Natural killer cell (primary cell): ENCODE results near the gene TRIML2. TPM values are rescaled to one million over a fixed set of nuclear protein-coding genes. Genes with fewer than 3 reads are reported as not detected.

Experiments
- ATAC-seq, 3 donors: fragments of 150-1000 bp in 2 of 3; fragments of 200-7000 bp in 1 of 3; cut with Tn5 transposase; 1 replicate in 1 of 3; 2 replicates in 2 of 3; pipeline ENCODE4 v1.10.0; 2021; ENCODE audit warnings: mild to moderate bottlenecking in 2 of 3, moderate library complexity in 2 of 3
- DNase-seq, 2 donors: peaks; one replicate each; pipeline versions ENCODE4 v3.0.0 to v3.0.0-alpha.2; 2013 to 2021; ENCODE audit warnings: mixed read lengths in 1 of 2
- H3K27ac ChIP-seq: one replicate; pipeline ENCODE4 v1.5.1; 2013; ENCODE audit warnings: mild to moderate bottlenecking, low read length
- H3K27me3 ChIP-seq: one replicate; pipeline ENCODE4 v1.6.1; 2013; ENCODE audit warnings: low read length; ENCODE audit not compliant: control insufficient read depth, insufficient read depth
- H3K36me3 ChIP-seq: one replicate; pipeline ENCODE4 v1.6.1; 2013; ENCODE audit warnings: low read length; ENCODE audit not compliant: control insufficient read depth, insufficient read depth
- H3K4me1 ChIP-seq: one replicate; pipeline ENCODE4 v1.6.1; 2013; ENCODE audit warnings: low read length; ENCODE audit not compliant: control insufficient read depth, insufficient read depth
- H3K4me3 ChIP-seq: one replicate; pipeline ENCODE4 v1.5.1; 2013; ENCODE audit warnings: low read length
- H3K9me3 ChIP-seq: one replicate; pipeline ENCODE4 v1.6.1; 2013; ENCODE audit warnings: low read length; ENCODE audit not compliant: control insufficient read depth, insufficient read depth
- H3K27ac Mint-ChIP-seq, 2 donors: one replicate each; pipeline ENCODE4 v1.8.0; 2022; ENCODE audit warnings: mild to moderate bottlenecking in 2 of 2, mixed read lengths in 2 of 2, moderate library complexity in 1 of 2
- H3K27me3 Mint-ChIP-seq, 2 donors: one replicate each; pipeline ENCODE4 v1.8.0; 2022; ENCODE audit warnings: low read depth in 2 of 2, mixed read lengths in 2 of 2
- H3K36me3 Mint-ChIP-seq: one replicate; pipeline ENCODE4 v1.8.0; 2022; ENCODE audit warnings: mixed read lengths
- H3K4me1 Mint-ChIP-seq, 2 donors: one replicate each; pipeline ENCODE4 v1.8.0; 2022; ENCODE audit warnings: mixed read lengths in 2 of 2
- H3K4me3 Mint-ChIP-seq: one replicate; pipeline ENCODE4 v1.8.0; 2022; ENCODE audit warnings: mild to moderate bottlenecking, moderate library complexity, mixed read lengths
- H3K9me3 Mint-ChIP-seq, 2 donors: one replicate each; pipeline ENCODE4 v1.8.0; 2022; ENCODE audit warnings: mixed read lengths in 2 of 2
- WGBS: methylation state at CpG from one replicate; pipeline ENCODE4 v1.1.7; 2013; ENCODE audit warnings: missing lambda C conversion rate; ENCODE audit not compliant: insufficient coverage; 5-methylcytosine and 5-hydroxymethylcytosine counted together
- intact Hi-C: fragments of 100-400 bp; cut with micrococcal nuclease; formaldehyde crosslinking; loops from one replicate; pipeline ENCODE4 v1.14.2; 2022
- total RNA-seq, 4 donors: library from RNA; stranded (reverse); fragments of 120-200 nt in 1 of 4; gene quantifications; one replicate each; pipeline versions ENCODE4 v1.2.3 to v1.2.4, GENCODE V29; 2013 to 2022
- TF ChIP-seq, protein P1 (sequence below): fragments of 200-600 bp; IDR thresholded peaks from one replicate; pipeline ENCODE4 v1.8.0; 2022; ENCODE audit warnings: antibody characterized with exemption

The TRIML2 gene
- total RNA-seq, 3 donors from 2014 or later (not counting 1 experiment from before 2014, with no cell fraction given) = not detected

- 55% methylated on average over 5 of the region's 7 CpGs for WGBS
- Mint-ChIP-seq H3K27me3 (no peaks in the 10 kb centered on the region), H3K4me3 (no peak overlapping the region), H3K4me1 (no peaks in the 10 kb centered on the region), H3K27ac (no peak overlapping the region), H3K36me3 (no peaks in the 10 kb centered on the region), H3K9me3 (peaks cover 9 to 16% of the 10 kb centered on the region in 2 donors)
- intact Hi-C loops = no loop called here
- Histone ChIP-seq H3K36me3 (no peaks in the 10 kb centered on the region), H3K9me3 (peaks cover 13% of the 10 kb centered on the region), H3K27ac (no peak overlapping the region), H3K4me3 (no peak overlapping the region), H3K27me3 (no peaks in the 10 kb centered on the region), H3K4me1 (no peaks in the 10 kb centered on the region)
- no peak for DNase-seq
- ATAC-seq = no peak
- TF ChIP-seq, protein P1, sequence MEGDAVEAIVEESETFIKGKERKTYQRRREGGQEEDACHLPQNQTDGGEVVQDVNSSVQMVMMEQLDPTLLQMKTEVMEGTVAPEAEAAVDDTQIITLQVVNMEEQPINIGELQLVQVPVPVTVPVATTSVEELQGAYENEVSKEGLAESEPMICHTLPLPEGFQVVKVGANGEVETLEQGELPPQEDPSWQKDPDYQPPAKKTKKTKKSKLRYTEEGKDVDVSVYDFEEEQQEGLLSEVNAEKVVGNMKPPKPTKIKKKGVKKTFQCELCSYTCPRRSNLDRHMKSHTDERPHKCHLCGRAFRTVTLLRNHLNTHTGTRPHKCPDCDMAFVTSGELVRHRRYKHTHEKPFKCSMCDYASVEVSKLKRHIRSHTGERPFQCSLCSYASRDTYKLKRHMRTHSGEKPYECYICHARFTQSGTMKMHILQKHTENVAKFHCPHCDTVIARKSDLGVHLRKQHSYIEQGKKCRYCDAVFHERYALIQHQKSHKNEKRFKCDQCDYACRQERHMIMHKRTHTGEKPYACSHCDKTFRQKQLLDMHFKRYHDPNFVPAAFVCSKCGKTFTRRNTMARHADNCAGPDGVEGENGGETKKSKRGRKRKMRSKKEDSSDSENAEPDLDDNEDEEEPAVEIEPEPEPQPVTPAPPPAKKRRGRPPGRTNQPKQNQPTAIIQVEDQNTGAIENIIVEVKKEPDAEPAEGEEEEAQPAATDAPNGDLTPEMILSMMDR = no peak
Measured at GRCh38 chr4:188110741-188111471, 1.5 kb upstream of the TRIML2 start.

DNA sequence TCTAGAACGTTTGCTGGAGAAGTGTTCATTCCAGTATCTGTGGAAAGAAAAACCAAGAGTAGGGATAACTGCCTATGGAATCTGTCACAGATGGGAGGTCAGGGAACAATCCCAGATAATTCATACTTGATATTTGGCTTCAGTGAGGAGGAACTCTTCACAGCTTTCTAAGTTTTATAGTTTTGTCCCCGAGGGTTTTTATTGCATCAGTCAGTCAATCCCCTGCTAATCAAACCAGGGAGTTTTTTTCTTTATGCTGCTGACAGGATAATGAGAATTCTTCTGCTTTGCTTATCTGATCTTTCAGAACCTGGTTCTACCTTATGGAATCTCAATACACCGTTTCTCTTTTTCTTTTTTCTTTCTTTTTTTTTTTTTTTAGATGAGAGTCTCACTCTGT, 633 bp upstream of the TRIML2 start:
- H3K4me1 Mint-ChIP-seq = no peaks in the 10 kb centered on the region

GRCh38 chr4:188107931-188108843, 1.2 kb downstream of the TRIML2 start:
- H3K4me3 ChIP-seq = no peak overlapping the region
- no peak overlapping the region for H3K27ac ChIP-seq
- WGBS = 34% methylated on average over 10 of the region's 10 CpGs
- no peaks in the 10 kb centered on the region for H3K4me1 Mint-ChIP-seq
- intact Hi-C loops = no loop called here
- H3K27me3 Mint-ChIP-seq = no peaks in the 10 kb centered on the region
- ATAC-seq = no peak
- H3K27me3 ChIP-seq = no peaks in the 10 kb centered on the region
- no peaks in the 10 kb centered on the region for H3K4me1 ChIP-seq
- no peak for DNase-seq
- no peak overlapping the region for H3K4me3 Mint-ChIP-seq
- peaks cover 9 to 23% of the 10 kb centered on the region in 2 donors for H3K9me3 Mint-ChIP-seq
- no peaks in the 10 kb centered on the region for H3K36me3 Mint-ChIP-seq
- TF ChIP-seq, protein P1 = no peak
- H3K36me3 ChIP-seq = no peaks in the 10 kb centered on the region
- H3K9me3 ChIP-seq = peaks cover 12% of the 10 kb centered on the region
- no peak overlapping the region for H3K27ac Mint-ChIP-seq

More for the DNA sequence above, 633 bp upstream of the TRIML2 start:
- DNase-seq = no peak
- WGBS = 74% methylated on average over 2 of the region's 3 CpGs
- no peak overlapping the region for H3K27ac Mint-ChIP-seq
- H3K27ac ChIP-seq = no peak overlapping the region
- no peak overlapping the region for H3K4me3 Mint-ChIP-seq
- no peak overlapping the region for H3K4me3 ChIP-seq
- no peaks in the 10 kb centered on the region for H3K4me1 ChIP-seq
- peaks cover 13% of the 10 kb centered on the region for H3K9me3 ChIP-seq
- no peak for ATAC-seq
- no peaks in the 10 kb centered on the region for H3K27me3 Mint-ChIP-seq
- no peaks in the 10 kb centered on the region for H3K36me3 Mint-ChIP-seq
- H3K9me3 Mint-ChIP-seq = peaks cover 9 to 16% of the 10 kb centered on the region in 2 donors
- no peaks in the 10 kb centered on the region for H3K27me3 ChIP-seq
- intact Hi-C loops = no loop called here
- TF ChIP-seq, protein P1 = no peak
- no peaks in the 10 kb centered on the region for H3K36me3 ChIP-seq
